Measurements from ENCODE around the gene CTDNEP1.

The CTDNEP1 gene

DNA sequence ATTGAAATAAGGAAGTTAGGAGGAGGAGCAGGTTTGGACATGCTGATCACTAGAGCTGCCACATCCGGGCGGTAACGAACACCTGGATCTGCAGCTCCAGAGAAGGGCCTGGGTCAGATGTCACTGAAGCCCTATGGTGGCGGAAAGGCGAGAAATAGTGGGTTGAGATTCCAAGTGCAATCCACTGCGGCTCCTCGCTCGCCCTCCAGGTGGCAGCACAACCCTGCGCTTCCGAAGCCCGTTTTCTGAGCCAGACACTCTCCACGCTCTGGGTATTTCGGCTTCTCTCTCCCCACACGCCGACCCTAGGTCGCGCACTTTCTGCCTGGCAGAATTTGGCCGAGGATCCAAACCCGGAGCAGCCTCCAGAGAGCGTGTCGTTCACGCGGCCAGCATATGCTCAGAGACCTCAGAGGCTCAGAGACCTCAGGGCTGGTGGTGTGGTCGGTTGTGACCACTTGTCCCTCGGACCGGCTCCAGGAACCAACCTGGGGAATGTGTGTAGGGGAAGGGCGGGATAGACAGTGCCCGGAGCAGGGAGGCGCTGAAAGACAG is 29.1 kb upstream of the CTDNEP1 start:
- DNase-seq (ENCODE audit: low read depth in 2 of 2, low spot score in 1 of 2): peak; percentile 69 to 71

DNA sequence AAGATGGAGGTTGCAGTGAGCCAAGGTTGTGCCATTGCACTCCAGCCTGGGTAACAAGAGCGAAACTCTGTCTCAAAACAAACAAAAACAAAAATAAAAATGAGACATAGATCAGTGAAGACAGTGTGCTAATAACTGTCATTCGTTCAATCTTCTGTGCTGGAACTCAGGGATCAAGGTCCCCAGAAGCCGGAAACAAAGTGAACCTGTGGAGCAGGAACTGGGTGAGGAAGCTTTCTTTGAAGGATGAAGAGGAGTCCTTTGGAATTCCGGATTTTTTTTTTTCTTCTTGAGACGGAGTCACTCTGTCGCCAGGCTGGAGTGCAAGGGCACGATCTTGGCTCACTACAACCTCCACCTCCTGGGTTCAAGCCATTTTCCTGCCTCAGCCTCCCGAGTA is 27.9 kb upstream of the CTDNEP1 start:
- no peak for DNase-seq (ENCODE audit: low read depth in 2 of 2, low spot score in 1 of 2)

DNA sequence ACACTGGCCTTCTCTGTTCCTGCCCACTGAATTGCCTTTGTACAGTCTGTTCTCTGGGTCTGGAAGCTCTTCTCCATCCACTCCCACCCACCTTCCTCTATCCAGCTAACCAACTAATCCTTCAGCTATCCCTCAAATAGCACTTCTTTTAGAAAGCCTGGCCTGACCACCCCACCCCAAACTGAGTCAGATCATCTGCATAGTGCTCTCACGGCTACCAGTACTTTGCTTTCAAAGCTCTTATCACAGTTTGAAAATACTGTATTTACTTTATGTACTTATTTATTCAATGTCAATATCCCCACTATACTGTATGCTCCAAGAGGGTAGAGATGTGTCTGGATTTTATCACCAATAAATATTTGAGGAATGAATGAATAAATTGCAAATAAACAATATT is 15.2 kb upstream of the CTDNEP1 start:
- DNase-seq (ENCODE audit: low read depth in 2 of 2, low spot score in 1 of 2): no peak

DNA sequence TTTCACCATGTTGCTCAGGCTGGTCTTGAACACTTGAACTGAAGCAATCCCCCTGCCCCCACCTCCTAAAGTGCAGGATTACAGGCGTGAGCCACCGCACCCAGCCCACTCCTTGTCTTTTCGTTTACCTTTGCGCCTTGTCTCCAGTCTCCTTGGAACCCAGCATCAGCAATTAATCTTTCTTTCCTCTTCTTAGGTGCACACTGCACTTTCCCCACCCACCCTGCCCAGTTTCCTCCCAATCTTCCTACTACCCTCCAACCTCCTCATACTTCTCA is 12.2 kb upstream of the CTDNEP1 start:
- DNase-seq (ENCODE audit: low read depth in 2 of 2, low spot score in 1 of 2): no peak

DNA sequence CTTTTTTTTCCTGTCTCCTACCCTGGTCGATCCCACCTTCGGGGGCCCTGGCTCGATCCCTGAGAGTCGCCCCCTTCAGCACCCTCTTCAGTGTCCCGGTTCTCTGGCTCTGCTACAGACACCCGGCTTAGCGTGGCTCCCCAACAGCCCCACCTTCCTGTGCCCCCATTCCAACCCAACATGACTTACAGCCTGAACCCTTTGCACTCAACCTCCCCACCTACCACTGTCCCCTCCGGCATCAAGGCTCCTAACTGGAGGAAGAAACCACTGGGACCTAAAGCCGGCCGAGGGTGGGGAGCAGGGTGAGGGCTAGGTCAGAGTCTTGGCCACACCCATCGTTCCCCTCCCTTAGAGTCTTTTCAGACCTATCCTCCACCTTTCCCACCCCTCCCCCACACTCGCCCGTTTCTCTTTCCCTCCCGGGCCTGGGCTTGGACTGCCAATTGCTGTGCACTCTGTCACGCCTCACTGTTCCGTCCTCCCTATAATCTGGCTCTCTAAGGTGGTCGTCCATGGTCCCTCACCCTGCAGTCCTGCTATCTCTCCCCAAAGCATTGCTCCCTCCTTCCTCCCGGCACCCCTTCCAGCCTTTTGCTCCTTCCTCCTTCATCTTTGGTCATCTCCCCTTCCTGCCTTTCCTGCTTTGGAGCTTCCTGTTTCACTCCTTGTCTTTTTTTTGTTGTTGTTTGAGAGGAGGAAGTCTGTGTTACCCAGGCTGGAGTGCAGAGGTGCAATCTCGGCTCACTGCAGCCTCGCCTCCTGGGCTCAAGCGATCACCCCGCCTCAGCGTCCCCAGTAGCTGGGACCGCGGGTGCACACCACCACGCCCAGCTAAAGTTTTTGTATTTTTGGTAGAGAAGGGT is 11.6 kb upstream of the CTDNEP1 start:
- no peak for DNase-seq (ENCODE audit: low read depth in 2 of 2, low spot score in 1 of 2)

DNA sequence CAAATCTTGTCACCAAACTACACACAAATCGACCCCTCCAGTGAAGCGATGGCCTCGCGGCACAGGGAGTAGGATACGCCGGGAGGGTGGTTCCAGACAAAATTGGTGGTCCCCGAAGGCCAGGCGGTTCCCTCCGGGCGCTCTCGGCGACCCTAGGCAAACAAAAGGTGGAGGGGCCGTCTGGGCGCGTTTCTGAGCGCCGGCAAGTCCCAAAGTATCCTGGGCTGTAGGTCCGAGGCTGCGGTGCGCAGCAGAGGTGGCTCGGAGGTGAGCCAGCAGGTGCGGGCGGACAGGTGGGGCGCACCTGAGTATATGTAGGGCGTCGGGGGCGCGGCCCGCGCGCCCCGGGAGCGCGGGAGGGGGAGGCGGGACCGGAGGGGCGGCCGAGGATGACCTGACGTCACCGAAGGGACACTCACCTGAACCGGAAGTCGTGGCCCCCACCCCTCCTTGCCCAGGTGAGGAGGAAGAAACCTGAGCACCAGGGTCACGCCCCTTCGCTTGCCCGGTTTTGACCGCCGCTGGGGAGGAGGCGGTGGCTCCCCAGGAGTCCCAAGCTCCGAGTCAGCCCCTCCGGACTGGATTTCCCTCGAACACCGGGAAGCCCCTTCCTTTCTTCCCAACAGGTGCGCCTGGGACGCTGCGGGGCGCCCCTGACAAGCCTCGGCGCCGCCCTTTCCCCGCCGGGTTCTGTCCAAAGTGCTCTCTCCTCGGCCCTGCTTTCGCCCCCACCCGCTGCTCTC is 10.8 kb upstream of the CTDNEP1 start, which contains the start of gene CLDN7:
CLDN7 (minus strand) TSS at position 287 of the 743 bp plus-strand sequence. CDS start 435 bp downstream, outside the sequence.
- no peak for DNase-seq (ENCODE audit: low read depth in 2 of 2, low spot score in 1 of 2)

DNA sequence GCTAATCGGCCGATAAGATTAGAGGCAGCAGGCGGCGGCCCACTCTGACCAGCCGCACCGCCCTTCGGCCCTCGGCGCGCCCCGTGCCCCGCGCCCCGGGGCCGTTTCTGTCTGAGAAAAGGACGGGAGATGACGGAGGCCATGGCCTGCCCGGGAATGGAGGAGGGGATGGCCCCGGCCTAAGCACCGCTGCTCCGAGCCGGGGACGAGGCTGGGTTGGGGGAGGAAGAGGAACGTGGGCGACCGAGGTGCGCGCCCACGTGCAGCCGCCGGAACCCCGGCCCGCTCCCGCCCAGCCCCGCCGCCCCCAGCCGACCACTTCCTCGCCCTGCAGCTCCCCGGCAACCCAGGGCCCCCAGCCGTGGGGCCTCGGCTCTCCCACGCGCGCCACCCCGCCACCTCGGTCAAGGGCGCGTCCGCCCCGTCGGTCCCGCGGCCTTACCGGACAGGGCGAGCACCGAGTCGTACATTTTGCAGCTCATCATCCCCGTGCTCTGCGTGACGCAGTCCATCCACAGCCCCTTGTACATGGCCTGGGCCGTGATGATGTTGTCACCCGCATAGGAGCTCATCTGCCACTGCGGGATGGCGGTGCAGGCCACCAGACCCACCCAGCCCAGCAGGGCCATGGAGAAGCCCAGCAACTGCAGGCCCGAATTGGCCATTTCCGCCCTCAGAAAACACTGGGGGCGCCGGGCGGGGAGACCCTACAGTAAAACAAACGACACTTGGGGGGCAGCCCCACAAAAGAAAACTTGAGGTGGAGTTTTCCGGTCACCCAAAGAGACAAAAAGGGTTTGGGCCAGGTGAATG is 10.1 kb upstream of the CTDNEP1 start:
- peak in 1 of 2 donors; percentile 35 for DNase-seq (ENCODE audit: low read depth in 2 of 2, low spot score in 1 of 2)

DNA sequence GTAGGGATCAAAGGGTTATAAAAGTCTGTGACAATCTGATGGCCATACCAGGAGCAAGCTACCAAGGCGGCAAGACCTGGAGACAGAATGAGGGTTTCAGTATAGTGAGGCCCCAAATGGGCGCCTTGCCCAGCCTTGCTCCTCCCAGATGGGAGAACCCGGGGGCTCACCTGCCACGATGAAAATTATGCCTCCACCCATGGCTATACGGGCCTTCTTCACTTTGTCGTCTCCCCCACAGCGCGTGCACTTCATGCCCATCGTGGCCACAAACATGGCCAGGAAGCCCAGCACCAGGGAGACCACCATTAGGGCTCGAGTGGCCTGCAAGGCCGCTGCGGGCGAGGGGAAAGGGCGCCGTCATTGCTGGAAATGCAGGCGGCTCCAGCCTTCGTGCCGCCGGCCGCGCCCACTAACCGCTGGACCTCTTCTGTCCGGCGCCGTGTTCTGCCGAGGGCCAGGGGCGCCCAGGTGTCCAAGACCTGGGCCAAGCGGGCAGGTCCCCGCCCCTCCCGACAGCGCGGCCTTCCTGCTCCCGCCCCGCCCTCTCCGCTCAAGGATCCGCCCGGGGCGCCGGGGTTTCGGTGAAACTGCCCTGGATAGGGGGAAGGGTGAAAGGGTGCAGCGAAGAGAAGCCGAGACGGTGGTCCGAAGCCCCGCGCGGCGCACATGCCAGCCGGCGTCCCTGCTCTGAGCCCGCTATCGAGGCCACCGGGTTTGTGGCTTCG is 9.3 kb upstream of the CTDNEP1 start:
- no peak for DNase-seq (ENCODE audit: low read depth in 2 of 2, low spot score in 1 of 2)

DNA sequence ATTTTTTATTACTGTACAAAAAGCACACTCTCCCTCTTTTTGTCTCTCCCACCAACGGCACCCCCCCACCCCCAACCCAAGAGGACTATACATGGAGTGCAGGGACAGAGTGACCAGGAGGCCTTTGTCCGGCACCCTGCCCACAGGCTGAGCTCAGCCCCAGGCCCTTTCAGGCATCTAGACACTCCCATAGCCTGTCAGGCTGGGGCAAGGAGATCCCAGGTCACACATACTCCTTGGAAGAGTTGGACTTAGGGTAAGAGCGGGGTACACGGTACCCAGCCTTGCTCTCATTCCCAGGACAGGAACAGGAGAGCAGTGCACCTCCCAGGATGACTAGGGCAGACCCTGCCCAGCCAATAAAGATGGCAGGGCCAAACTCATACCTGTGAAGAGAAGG is 8.6 kb upstream of the CTDNEP1 start:
- no peak for DNase-seq (ENCODE audit: low read depth in 2 of 2, low spot score in 1 of 2)

DNA sequence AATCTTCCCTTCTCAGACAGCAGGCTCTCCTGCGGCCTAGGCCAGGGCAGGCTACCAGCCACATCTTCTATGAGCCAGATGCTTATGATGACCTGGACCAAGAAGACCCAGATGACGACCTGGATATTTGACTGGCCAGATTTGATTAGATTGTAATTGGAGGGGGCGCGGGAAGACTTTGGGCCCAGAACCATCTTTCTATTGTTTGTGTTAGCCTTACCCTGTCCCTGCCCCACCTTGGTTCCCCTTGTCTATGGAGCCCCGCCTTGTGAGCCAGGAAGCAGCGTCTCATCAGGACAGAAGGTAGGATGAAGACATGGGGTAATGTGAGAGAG is 8.0 kb upstream of the CTDNEP1 start:
- DNase-seq (ENCODE audit: low read depth in 2 of 2, low spot score in 1 of 2): no peak

DNA sequence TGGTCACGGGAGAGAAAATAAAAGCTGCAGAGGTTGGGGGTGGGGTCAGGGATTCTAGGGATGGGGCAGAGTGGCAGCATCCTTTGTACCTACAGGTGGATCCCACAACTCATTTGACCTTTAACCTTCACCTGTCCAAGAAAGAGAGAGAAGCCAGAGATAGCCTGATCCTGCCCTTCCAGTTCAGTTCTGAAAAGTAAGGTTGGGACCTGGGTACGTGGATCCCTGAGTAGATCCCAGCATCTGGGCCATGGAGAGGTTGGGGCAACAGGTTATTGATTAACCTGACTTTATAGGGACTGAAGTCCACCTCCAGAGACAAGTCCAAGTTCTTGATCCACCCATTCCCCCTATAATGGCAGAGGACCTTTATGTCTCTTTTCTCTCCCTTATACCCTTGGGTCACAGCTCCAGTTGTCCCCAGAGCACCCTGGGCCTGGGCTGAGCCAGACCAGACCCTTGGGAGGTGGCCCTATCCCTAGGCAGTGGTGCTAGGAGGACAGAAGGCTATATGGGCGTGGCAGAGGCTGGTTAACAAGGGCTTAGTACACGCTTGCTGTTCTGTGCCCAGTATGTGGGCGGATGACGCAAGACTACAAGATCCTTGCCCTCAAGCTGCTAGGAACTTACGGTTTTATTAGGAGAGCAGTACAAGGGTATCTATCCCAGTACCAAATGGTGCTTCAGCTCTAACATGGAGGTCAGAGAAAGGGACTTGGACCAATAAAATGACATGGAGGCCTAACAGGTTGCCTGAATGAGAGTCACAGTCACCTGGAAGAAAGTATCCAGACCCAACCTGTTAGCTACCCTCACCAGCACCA is 7.4 kb upstream of the CTDNEP1 start:
- no peak for DNase-seq (ENCODE audit: low read depth in 2 of 2, low spot score in 1 of 2)

DNA sequence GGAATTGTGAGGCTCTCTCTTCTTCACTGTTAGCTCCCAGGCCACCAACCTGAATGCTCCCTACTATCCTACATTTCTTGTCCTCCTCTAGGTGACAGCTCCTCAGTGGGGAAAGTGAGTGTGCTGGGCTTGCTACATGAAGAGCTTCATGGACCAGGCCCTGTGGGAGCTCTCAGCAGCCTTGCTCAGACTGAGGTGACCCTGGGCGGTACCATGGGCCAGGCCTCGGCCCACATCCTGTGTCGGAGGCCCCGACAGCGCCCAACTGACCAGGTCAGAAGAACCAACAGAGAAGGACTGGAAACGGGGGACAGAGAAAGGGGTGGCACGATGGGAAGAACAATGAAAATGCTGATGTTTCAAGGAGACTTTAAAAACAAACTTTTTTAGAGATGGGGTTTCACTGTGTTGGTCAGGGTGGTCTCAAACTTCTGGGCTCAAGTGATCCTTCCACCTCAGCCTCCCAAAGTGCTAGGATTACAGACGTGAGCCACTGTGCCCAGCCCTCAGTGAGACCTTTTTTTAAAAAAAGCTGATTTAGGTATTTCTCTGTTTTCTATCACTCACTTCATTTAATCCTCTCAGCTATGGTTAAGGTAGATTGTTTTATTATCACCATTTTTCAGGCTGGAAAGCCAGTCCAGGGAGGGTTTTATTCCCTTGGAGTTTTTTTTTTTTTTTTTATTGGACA is 5.4 kb upstream of the CTDNEP1 start:
- DNase-seq (ENCODE audit: low read depth in 2 of 2, low spot score in 1 of 2): no peak

DNA sequence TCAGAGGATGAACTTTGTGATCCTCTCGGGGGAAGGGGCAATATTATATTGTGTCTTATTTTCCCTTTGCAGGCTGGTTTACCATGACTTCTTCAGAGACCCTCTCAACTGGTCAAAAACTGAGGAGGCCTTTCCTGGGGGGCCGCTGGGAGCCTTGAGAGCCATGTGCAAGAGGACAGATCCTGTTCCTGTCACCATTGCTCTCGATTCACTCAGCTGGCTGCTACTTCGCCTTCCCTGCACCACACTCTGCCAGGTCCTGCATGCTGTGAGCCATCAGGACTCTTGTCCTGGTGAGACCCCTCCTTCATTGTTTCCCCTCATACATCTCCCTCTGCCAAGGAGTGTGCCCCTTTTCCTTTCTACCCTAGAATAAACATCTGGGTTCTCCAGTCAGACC is 3.0 kb upstream of the CTDNEP1 start:
- no peak for DNase-seq (ENCODE audit: low read depth in 2 of 2, low spot score in 1 of 2)

DNA sequence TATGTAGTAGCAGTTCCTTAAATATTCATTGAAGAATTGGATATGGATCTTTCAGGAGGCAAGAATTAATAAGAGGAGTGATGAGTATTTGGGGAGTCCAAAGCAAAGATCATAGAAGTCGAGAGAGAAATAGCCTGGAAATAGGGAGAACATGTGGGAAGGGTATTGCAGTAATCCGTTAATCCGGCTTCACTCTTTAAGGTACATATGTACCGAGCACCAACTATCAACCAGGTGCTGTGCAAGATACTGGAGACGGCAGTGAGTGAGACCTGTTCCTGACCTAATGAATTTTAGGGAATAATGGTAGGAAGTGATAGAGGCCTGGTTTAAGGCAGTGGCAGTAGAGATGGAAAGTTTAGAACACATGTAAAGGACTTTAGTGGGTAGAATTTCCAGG is 1.5 kb upstream of the CTDNEP1 start:
- DNase-seq (ENCODE audit: low read depth in 2 of 2, low spot score in 1 of 2): no peak

DNA sequence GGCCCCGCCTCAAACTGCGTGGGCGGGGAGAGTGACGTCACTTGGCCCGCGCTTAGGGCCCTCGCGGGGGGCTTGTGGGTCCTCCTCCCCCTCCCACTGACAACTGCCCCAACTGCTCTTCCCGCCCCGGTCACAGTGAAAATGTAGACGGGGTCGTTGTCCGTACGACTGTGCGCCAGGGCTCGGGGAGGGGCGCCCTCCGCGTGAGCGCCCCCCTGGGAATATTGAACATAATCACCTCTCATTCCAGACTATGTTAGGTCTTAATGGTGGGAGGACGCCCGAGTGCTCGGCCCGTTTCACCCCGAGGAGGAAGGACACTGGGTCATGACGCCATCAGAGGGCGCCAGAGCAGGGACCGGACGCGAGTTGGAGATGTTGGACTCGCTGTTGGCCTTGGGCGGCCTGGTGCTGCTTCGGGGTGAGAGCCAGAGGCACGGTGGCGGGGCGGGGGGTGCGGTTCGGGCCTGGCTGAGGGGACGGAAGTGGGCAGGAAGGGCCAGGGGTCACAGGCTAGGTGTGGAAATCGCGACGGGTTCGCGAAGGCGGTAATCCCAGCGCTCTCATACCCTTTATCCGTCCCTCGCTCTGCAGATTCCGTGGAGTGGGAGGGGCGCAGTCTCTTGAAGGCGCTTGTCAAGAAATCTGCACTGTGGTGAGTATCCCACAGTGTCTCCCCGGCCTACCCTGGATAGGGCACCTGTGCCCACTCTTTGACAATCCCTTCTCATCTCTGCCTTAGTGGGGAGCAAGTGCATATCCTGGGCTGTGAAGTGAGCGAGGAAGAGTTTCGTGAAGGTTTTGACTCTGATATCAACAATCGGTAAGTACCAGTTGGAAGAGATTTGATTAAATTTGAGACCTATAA is 876 bp upstream of the CTDNEP1 start, which contains the start of gene ELP5:
ELP5 (plus strand) TSS at position 40 of the 868 bp plus-strand sequence; CDS start at position 376, 336 bp downstream.
- peak; percentile 68 to 73 for DNase-seq (ENCODE audit: low read depth in 2 of 2, low spot score in 1 of 2)

DNA sequence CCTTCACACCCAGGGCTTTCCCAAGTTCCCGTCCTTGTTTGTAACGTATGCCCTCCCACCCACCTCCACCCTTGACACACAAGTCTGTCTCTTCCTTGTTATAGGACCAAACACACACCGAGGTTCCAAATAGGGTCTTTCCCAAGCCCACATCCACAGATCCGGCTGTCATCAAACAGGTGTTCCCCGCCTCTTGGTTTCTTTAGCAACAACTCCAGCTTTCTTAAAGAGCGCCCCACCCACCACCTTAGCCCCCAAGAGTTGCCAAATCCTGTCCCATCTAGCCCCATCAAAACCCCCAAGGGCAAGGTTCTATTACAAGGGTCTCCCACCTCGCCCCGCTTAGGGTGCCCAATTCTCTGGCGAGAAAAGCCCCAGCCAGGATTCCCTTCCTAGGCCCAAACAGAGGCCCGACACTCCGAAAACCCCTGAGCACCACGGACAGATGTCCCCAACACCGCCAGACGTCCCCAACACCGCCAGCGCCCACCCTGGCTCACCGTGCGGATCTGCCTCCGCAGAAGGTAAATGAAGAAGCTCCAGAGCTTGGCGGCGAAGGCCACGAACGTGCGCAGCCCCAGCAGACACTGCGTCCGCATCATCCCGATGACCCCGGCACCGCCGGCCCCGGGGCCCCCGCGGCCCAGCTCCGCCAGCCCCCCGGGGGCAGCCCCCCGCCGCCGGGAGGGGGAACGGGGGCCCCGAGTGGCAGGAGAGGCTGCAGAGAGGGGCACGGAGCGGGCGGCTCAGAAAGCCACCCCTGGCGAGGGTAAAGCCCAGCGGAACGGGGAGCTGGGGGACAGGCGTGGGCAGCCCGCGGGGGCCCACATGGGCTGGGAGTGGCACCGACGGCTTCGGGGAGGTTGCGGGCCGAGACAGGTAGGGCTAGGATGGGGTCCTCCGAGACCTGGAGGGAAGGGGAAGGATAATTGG is 573 bp downstream of the CTDNEP1 start:
- no peak for DNase-seq (ENCODE audit: low read depth in 2 of 2, low spot score in 1 of 2)

DNA sequence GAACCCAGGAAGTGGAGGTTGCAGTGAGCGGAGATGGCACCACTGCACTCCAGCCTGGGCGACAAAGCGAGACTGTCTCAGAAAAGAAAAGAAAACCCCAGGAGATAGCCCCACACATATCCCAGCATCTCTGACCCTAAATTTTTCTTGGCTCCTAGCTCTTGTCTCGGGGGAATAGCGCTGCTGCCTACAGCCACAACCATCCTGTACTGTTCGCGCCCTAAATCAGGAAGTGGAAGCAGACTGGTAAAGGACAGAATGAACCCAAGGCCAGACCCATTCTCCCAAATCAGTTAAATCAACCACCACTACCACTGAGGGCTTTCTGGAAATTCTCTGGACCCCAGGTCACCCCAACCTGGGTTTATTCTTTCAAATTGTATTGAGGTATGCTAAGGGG is 1.7 kb downstream of the CTDNEP1 start:
- DNase-seq (ENCODE audit: low read depth in 2 of 2, low spot score in 1 of 2): no peak
